Measurements from ENCODE around the gene NR3C1.

DNA sequence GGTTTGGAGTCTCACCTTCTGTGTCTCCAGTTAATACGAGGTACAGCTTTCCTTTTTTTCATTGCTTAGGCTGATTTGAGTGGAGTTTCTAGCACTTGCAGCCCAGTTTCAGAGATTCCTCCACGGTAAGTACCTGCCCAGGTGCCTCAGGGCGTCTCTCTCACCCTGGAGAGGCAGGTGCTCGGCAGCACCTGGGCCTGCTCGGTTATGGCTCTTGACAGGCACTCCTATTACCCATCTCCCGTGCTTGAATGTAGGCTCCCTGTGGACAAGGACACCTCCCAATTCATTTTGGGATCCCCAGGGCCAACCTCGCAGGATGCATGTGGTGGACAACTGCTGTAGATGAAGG, 144.3 kb downstream of the NR3C1 start:
- no peak for TF ChIP-seq CTCF (IDR thresholded peaks at IDR 0.05)
- no peak for TF ChIP-seq POLR2A (IDR thresholded peaks at IDR 0.05; ENCODE audit: low read depth)
